OCI-LY3 (cell line): ENCODE data around the gene MYO1E.

Source experiments
- EZH2phosphoT487 ChIP-seq: fragments of 200-600 bp; shearing (Covaris generic); IDR thresholded peaks from 2 replicates; pipeline ENCODE4 v1.6.1; 2018; ENCODE audit warnings: antibody characterized with exemption, mixed run types, low read depth
- TF ChIP-seq, protein P1 (sequence below): fragments of 200-600, 300-600 bp; sonication (generic); IDR thresholded peaks from 2 replicates; pipeline ENCODE4 v1.5.1; 2014; ENCODE audit warnings: antibody characterized with exemption, low read length, low read depth

DNA sequence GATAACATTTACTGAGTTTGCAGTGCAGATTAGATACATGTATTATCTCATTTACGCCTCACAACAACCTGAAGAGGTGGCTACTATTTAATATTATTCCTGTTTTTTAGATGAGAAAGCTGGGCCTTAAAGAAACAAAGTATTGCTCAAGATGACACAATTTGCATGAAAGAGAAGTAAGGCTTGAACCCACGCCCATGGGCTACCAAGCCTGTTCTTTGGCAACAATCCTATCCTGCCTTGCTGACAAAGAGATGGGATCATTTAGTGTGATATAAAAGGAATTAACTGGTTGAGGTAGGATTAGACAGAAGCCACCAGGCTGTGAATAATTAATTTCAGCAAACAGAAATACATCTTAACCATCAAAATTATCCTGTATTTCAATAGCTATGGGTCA, 175.2 kb downstream of the MYO1E start:
- TF ChIP-seq, protein P1, sequence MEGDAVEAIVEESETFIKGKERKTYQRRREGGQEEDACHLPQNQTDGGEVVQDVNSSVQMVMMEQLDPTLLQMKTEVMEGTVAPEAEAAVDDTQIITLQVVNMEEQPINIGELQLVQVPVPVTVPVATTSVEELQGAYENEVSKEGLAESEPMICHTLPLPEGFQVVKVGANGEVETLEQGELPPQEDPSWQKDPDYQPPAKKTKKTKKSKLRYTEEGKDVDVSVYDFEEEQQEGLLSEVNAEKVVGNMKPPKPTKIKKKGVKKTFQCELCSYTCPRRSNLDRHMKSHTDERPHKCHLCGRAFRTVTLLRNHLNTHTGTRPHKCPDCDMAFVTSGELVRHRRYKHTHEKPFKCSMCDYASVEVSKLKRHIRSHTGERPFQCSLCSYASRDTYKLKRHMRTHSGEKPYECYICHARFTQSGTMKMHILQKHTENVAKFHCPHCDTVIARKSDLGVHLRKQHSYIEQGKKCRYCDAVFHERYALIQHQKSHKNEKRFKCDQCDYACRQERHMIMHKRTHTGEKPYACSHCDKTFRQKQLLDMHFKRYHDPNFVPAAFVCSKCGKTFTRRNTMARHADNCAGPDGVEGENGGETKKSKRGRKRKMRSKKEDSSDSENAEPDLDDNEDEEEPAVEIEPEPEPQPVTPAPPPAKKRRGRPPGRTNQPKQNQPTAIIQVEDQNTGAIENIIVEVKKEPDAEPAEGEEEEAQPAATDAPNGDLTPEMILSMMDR: no peak
- TF ChIP-seq EZH2phosphoT487: no peak
